Natural killer cell (primary cell): ENCODE measurements around the gene GNG2. TPM values are rescaled to one million over a fixed set of nuclear protein-coding genes. Genes with fewer than 3 reads are reported as not detected.

Experiments
- ATAC-seq, 3 donors: fragments of 150-1000 bp in 2 of 3; fragments of 200-7000 bp in 1 of 3; cut with Tn5 transposase; 1 replicate in 1 of 3; 2 replicates in 2 of 3; pipeline ENCODE4 v1.10.0; 2021; ENCODE audit warnings: mild to moderate bottlenecking in 2 of 3, moderate library complexity in 2 of 3
- DNase-seq, 2 donors: peaks; one replicate each; pipeline versions ENCODE4 v3.0.0 to v3.0.0-alpha.2; 2013 to 2021; ENCODE audit warnings: mixed read lengths in 1 of 2
- H3K27ac ChIP-seq: one replicate; pipeline ENCODE4 v1.5.1; 2013; ENCODE audit warnings: mild to moderate bottlenecking, low read length
- H3K27me3 ChIP-seq: one replicate; pipeline ENCODE4 v1.6.1; 2013; ENCODE audit warnings: low read length; ENCODE audit not compliant: control insufficient read depth, insufficient read depth
- H3K36me3 ChIP-seq: one replicate; pipeline ENCODE4 v1.6.1; 2013; ENCODE audit warnings: low read length; ENCODE audit not compliant: control insufficient read depth, insufficient read depth
- H3K4me1 ChIP-seq: one replicate; pipeline ENCODE4 v1.6.1; 2013; ENCODE audit warnings: low read length; ENCODE audit not compliant: control insufficient read depth, insufficient read depth
- H3K4me3 ChIP-seq: one replicate; pipeline ENCODE4 v1.5.1; 2013; ENCODE audit warnings: low read length
- H3K9me3 ChIP-seq: one replicate; pipeline ENCODE4 v1.6.1; 2013; ENCODE audit warnings: low read length; ENCODE audit not compliant: control insufficient read depth, insufficient read depth
- H3K27ac Mint-ChIP-seq, 2 donors: one replicate each; pipeline ENCODE4 v1.8.0; 2022; ENCODE audit warnings: mild to moderate bottlenecking in 2 of 2, mixed read lengths in 2 of 2, moderate library complexity in 1 of 2
- H3K27me3 Mint-ChIP-seq, 2 donors: one replicate each; pipeline ENCODE4 v1.8.0; 2022; ENCODE audit warnings: low read depth in 2 of 2, mixed read lengths in 2 of 2
- H3K36me3 Mint-ChIP-seq: one replicate; pipeline ENCODE4 v1.8.0; 2022; ENCODE audit warnings: mixed read lengths
- H3K4me1 Mint-ChIP-seq, 2 donors: one replicate each; pipeline ENCODE4 v1.8.0; 2022; ENCODE audit warnings: mixed read lengths in 2 of 2
- H3K4me3 Mint-ChIP-seq: one replicate; pipeline ENCODE4 v1.8.0; 2022; ENCODE audit warnings: mild to moderate bottlenecking, moderate library complexity, mixed read lengths
- H3K9me3 Mint-ChIP-seq, 2 donors: one replicate each; pipeline ENCODE4 v1.8.0; 2022; ENCODE audit warnings: mixed read lengths in 2 of 2
- CTCF ChIP-seq: fragments of 200-600 bp; IDR thresholded peaks from one replicate; pipeline ENCODE4 v1.8.0; 2022; ENCODE audit warnings: antibody characterized with exemption
- WGBS: methylation state at CpG from one replicate; pipeline ENCODE4 v1.1.7; 2013; ENCODE audit warnings: missing lambda C conversion rate; ENCODE audit not compliant: insufficient coverage; 5-methylcytosine and 5-hydroxymethylcytosine counted together
- intact Hi-C: fragments of 100-400 bp; cut with micrococcal nuclease; formaldehyde crosslinking; loops from one replicate; pipeline ENCODE4 v1.14.2; 2022
- total RNA-seq, 4 donors: library from RNA; stranded (reverse); fragments of 120-200 nt in 1 of 4; gene quantifications; one replicate each; pipeline versions ENCODE4 v1.2.3 to v1.2.4, GENCODE V29; 2013 to 2022

GNG2 gene
- total RNA-seq, 3 donors from 2014 or later (not counting 1 experiment from before 2014, with no cell fraction given) = 552 to 653 (median 582) TPM

GRCh38 chr14:51969852-51970540 is 109.6 kb downstream of the GNG2 start:
- intact Hi-C loops = no loop called here
- Histone ChIP-seq H3K4me1 (no peaks in the 10 kb centered on the region), H3K36me3 (peaks cover 35% of the 10 kb centered on the region), H3K27me3 (no peaks in the 10 kb centered on the region), H3K4me3 (no peak overlapping the region), H3K27ac (no peak overlapping the region), H3K9me3 (no peaks in the 10 kb centered on the region)
- 74% methylated on average over 5 of the region's 6 CpGs for WGBS
- ATAC-seq (no peak), DNase-seq (no peak)
- Mint-ChIP-seq H3K9me3 (no peaks in the 10 kb centered on the region), H3K27me3 (no peaks in the 10 kb centered on the region), H3K4me3 (no peak overlapping the region), H3K4me1 (peaks cover 49 to 64% of the 10 kb centered on the region in 2 donors), H3K36me3 (no peaks in the 10 kb centered on the region), H3K27ac (peak overlapping the region; percentile 80 to 86)
- no peak for TF ChIP-seq CTCF

GRCh38 chr14:51972566-51972965 is 112.2 kb downstream of the GNG2 start:
- H3K9me3 Mint-ChIP-seq = no peaks in the 10 kb centered on the region
- peaks cover 37 to 47% of the 10 kb centered on the region in 2 donors for H3K4me1 Mint-ChIP-seq
- Histone ChIP-seq H3K4me3 (no peak overlapping the region), H3K27me3 (no peaks in the 10 kb centered on the region), H3K4me1 (no peaks in the 10 kb centered on the region), H3K27ac (no peak overlapping the region), H3K36me3 (peaks cover 19% of the 10 kb centered on the region), H3K9me3 (no peaks in the 10 kb centered on the region)
- DNase-seq = no peak
- H3K36me3 Mint-ChIP-seq = no peaks in the 10 kb centered on the region
- WGBS = 97% methylated on average over 6 of the region's 7 CpGs
- H3K27ac Mint-ChIP-seq = peak overlapping the region; percentile 80 to 86
- TF ChIP-seq CTCF = no peak
- no peaks in the 10 kb centered on the region for H3K27me3 Mint-ChIP-seq
- H3K4me3 Mint-ChIP-seq = no peak overlapping the region
- intact Hi-C loops = no loop called here
- ATAC-seq = no peak

- H3K4me3 Mint-ChIP-seq = no peak overlapping the region
- intact Hi-C loops = loop anchor here (5.0 kb wide), 3 partner anchors 45 to 695 kb away; partner anchors contain the start of gene GNG2
- H3K4me1 Mint-ChIP-seq = peaks cover 19 to 28% of the 10 kb centered on the region in 2 donors
Measured at GRCh38 chr14:51977075-51977474, 116.7 kb downstream of the GNG2 start.

More at GRCh38 chr14:51977075-51977474, 116.7 kb downstream of the GNG2 start:
- no peaks in the 10 kb centered on the region for H3K27me3 ChIP-seq
- DNase-seq (no peak), ATAC-seq (no peak)
- H3K27ac ChIP-seq = no peak overlapping the region
- WGBS = 97% methylated on average over 5 of the region's 5 CpGs
- no peak overlapping the region for H3K4me3 ChIP-seq
- no peak for TF ChIP-seq CTCF
- no peaks in the 10 kb centered on the region for H3K36me3 ChIP-seq
- Mint-ChIP-seq H3K36me3 (no peaks in the 10 kb centered on the region), H3K27ac (no peak overlapping the region), H3K9me3 (no peaks in the 10 kb centered on the region), H3K27me3 (no peaks in the 10 kb centered on the region)
- no peaks in the 10 kb centered on the region for H3K9me3 ChIP-seq
- H3K4me1 ChIP-seq = peaks cover 7% of the 10 kb centered on the region
